PC-3 (cell line): ENCODE data around the gene BAZ1A.

Experiments used
- CTCF ChIP-seq: fragments of 300-600 bp; sonication (generic); conservative IDR thresholded peaks from 2 replicates; pipeline ENCODE4 v1.5.1; 2017; ENCODE audit warnings: antibody characterized with exemption, low read depth, mild to moderate bottlenecking, low read length
- EZH2 ChIP-seq: fragments of 300-600 bp; sonication (generic); IDR thresholded peaks from one replicate; pipeline ENCODE4 v1.6.1; 2017; ENCODE audit warnings: antibody characterized with exemption, mild to moderate bottlenecking, low read length; ENCODE audit not compliant: unreplicated experiment
- EZH2phosphoT487 ChIP-seq: fragments of 300-600 bp; sonication (generic); IDR thresholded peaks from 2 replicates; pipeline ENCODE4 v1.6.1; 2018; ENCODE audit warnings: mild to moderate bottlenecking, antibody characterized with exemption, low read length, borderline replicate concordance

DNA sequence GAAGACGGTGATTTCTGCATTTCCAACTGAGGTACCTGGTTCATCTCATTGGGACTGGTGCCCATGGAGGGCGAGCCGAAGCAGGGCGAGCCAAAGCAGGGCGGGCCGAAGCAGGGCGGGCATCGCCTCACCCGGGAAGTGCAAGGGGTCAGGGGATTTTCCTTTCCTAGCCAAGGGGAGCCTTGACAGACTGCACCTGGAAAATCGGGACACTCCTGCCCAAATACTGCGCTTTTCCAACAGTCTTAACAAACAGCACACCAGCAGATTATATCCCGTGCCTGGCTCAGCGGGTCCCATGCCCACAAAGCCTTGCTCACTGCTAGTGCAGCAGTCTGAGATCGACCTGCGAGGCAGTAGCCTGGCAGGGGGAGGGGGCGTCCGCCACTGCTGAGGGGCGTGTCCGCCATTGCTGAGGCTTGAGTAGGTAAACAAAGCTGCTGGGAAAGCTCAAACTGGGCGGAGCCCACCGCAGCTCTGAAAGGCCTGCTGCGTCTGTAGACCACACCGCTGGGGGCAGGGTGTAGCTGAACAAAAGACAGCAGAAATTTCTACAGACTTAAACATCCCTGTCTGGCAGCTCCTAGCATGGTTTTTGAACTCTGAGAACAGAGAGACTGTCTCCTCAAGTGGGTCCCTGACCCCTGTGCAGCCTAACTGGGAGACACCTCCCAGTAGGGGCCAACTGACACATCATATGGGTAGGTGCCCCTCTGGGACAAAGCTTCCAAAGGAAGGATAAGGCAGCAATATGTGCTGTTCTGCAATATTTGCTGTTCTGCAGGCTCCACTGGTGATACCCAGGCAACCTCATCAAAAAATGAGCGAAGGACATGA is 77.2 kb downstream of the BAZ1A start:
- no peak for TF ChIP-seq CTCF
- no peak for TF ChIP-seq EZH2
- no peak for TF ChIP-seq EZH2phosphoT487
